Endothelial cell of umbilical vein (primary cell): ENCODE measurements around the gene EPYC. TPM values are rescaled to one million over a fixed set of nuclear protein-coding genes. Genes with fewer than 3 reads are reported as not detected.

Source experiments
- BruUV-seq: library from RNA; stranded (reverse); fragments of 400-500 nt; replicated peaks from 2 replicates; lab custom pipeline; 2021; lab: Mats Ljungman, UMichigan
- CTCF ChIA-PET: fragments of 300-600, 350-600 bp; sonication (Branson Sonifier 250); formaldehyde crosslinking; loops from one replicate; lab custom pipeline; 2021; ENCODE audit warnings: antibody characterized with exemption, inconsistent platforms; lab: Charles Lee
- POLR2A ChIA-PET: fragments of 300-600, 350-600 bp; sonication (Branson Sonifier 250); formaldehyde crosslinking; loops from one replicate; lab custom pipeline; 2021; ENCODE audit warnings: antibody characterized with exemption, inconsistent platforms; lab: Charles Lee
- DNase-seq: peaks from one replicate; pipeline ENCODE4 v3.0.0-alpha.2; 2011; ENCODE audit warnings: low read depth, low spot score
- FAIRE-seq: peaks from 2 replicates; lab custom pipeline; 2011; peaks lifted over from hg19 to GRCh38; lab: Jason Lieb, UNC
- H2AFZ ChIP-seq: 2 replicates; pipeline ENCODE4 v1.6.0; 2012; ENCODE audit warnings: low read depth, low read length, control low read depth, inconsistent platforms
- H3K27ac ChIP-seq: 2 replicates; pipeline ENCODE4 v1.5.1; 2011; ENCODE audit warnings: low read depth, mild to moderate bottlenecking, control low read depth, low read length, moderate library complexity; ENCODE audit not compliant: insufficient read depth
- H3K27me3 ChIP-seq, 2 experiments: 2 replicates each; pipeline versions ENCODE4 v1.6.0 to v1.6.1; 2011; ENCODE audit warnings: low read length in 2 of 2, mixed read lengths in 1 of 2; ENCODE audit not compliant: control insufficient read depth in 2 of 2, insufficient read depth in 2 of 2
- H3K36me3 ChIP-seq, 2 experiments: 2 replicates in 1 of 2; 3 replicates in 1 of 2; pipeline ENCODE4 v1.5.1; 2011; ENCODE audit warnings: low read length in 2 of 2, mild to moderate bottlenecking in 1 of 2, moderate library complexity in 1 of 2; ENCODE audit not compliant: control insufficient read depth in 2 of 2, insufficient read depth in 2 of 2; ENCODE audit errors: extremely low read depth in 1 of 2
- H3K4me1 ChIP-seq: 3 replicates; pipeline ENCODE4 v1.5.1; 2011; ENCODE audit warnings: mild to moderate bottlenecking, low read length; ENCODE audit not compliant: control insufficient read depth, insufficient read depth; ENCODE audit errors: extremely low read depth
- H3K4me2 ChIP-seq: 2 replicates; pipeline ENCODE4 v1.6.1; 2011; ENCODE audit warnings: low read length, control low read depth, mixed read lengths; ENCODE audit not compliant: insufficient read depth
- H3K4me3 ChIP-seq, 3 experiments: fragments of 200-600 bp in 1 of 3; sonication (generic), shearing (Covaris generic) in 1 of 3; replicated peaks in 1 of 3; 2 replicates each; pipeline ENCODE4 v1.5.1; 2011 to 2016; ENCODE audit warnings: control low read depth in 3 of 3, low read length in 3 of 3, mild to moderate bottlenecking in 2 of 3, inconsistent platforms in 1 of 3, low read depth in 1 of 3, moderate library complexity in 1 of 3; ENCODE audit not compliant: insufficient read depth in 1 of 3
- H3K79me2 ChIP-seq: 2 replicates; pipeline ENCODE4 v1.6.0; 2012; ENCODE audit warnings: low read length, inconsistent platforms; ENCODE audit not compliant: control insufficient read depth, insufficient read depth
- H3K9ac ChIP-seq: replicated peaks from 2 replicates; pipeline ENCODE3; 2011; ENCODE audit warnings: low read length, control low read depth; ENCODE audit not compliant: insufficient read depth; ENCODE audit errors: extremely low read depth
- H3K9me1 ChIP-seq: replicated peaks from 3 replicates; pipeline ENCODE4 v1.6.0; 2011; ENCODE audit warnings: mild to moderate bottlenecking, low read length; ENCODE audit not compliant: control insufficient read depth, insufficient read depth; ENCODE audit errors: extremely low read depth
- H3K9me3 ChIP-seq: replicated peaks from 2 replicates; pipeline ENCODE4 v1.5.1; 2012; ENCODE audit warnings: low read length, inconsistent platforms; ENCODE audit not compliant: control insufficient read depth, insufficient read depth
- H4K20me1 ChIP-seq: replicated peaks from 2 replicates; pipeline ENCODE3; 2011; ENCODE audit warnings: mild to moderate bottlenecking, low read length; ENCODE audit not compliant: control insufficient read depth, insufficient read depth; ENCODE audit errors: extremely low read depth
- EZH2 ChIP-seq: IDR thresholded peaks from 2 replicates; pipeline ENCODE4 v1.6.1; 2012; ENCODE audit warnings: borderline replicate concordance, low read depth, mild to moderate bottlenecking, moderate library complexity, low read length, inconsistent platforms; ENCODE audit not compliant: severe bottlenecking
- FOS ChIP-seq: IDR thresholded peaks from 2 replicates; pipeline ENCODE4 v1.6.1; 2011; ENCODE audit warnings: mild to moderate bottlenecking, low read length, moderate library complexity, borderline replicate concordance; ENCODE audit not compliant: insufficient read depth
- GATA2 ChIP-seq: IDR thresholded peaks from 2 replicates; pipeline ENCODE4 v1.7.0; 2011; ENCODE audit warnings: low read depth, mild to moderate bottlenecking, moderate library complexity, mixed read lengths, low read length; ENCODE audit not compliant: insufficient read length, insufficient read depth
- JUN ChIP-seq: IDR thresholded peaks from 2 replicates; pipeline ENCODE4 v1.6.1; 2011; ENCODE audit warnings: borderline replicate concordance, low read depth; ENCODE audit not compliant: insufficient read length, insufficient read depth
- MYC ChIP-seq: IDR thresholded peaks from one replicate; pipeline ENCODE4 v1.6.1; 2011; ENCODE audit warnings: mild to moderate bottlenecking, low read depth, low read length
- POLR2A ChIP-seq: IDR thresholded peaks from 2 replicates; pipeline ENCODE4 v1.6.1; 2012; ENCODE audit warnings: low read depth, mild to moderate bottlenecking, control low read depth, low read length
- POLR2AphosphoS5 ChIP-seq: IDR thresholded peaks from 2 replicates; pipeline ENCODE4 v1.6.1; 2012; ENCODE audit warnings: low read depth, mild to moderate bottlenecking, control low read depth, low read length, moderate library complexity; ENCODE audit not compliant: insufficient read depth
- dilution Hi-C: fragments of 300-500 bp; cut with MboI; formaldehyde crosslinking; loops from one replicate; pipeline ENCODE4 v1.15.0; 2019; ENCODE audit warnings: low sequenced_read_pairs; ENCODE audit not compliant: extremely low pct_ligation_motif_present
- intact Hi-C: fragments of 100-400 bp; cut with micrococcal nuclease; formaldehyde crosslinking; loops from one replicate; pipeline ENCODE4 v1.10.0; 2022
- polyA plus RNA-seq, 4 experiments: library from polyadenylated mRNA; depleted of rRNA in 3 of 4; stranded (reverse) in 3 of 4; unstranded in 1 of 4; fragments of >200 nt; gene quantifications; 2 replicates each; pipeline versions ENCODE4 v1.2.1 to v1.2.3, GENCODE V29; 2011 to 2012; ENCODE audit warnings: missing spikeins in 1 of 4
- total RNA-seq: library from RNA; stranded (reverse); gene quantifications from 2 replicates; pipeline ENCODE4 v1.2.3, GENCODE V29; 2021
- TF ChIP-seq, protein P1 (sequence below): IDR thresholded peaks from 2 replicates; pipeline ENCODE4 v1.6.1; 2011; ENCODE audit not compliant: insufficient read depth, insufficient read length
- TF ChIP-seq, protein P2 (sequence below), 2 donors: IDR thresholded peaks; 1 replicate in 1 of 2; 2 replicates in 1 of 2; pipeline ENCODE4 v1.5.1; 2011; ENCODE audit warnings: low read length in 2 of 2, mild to moderate bottlenecking in 2 of 2, moderate library complexity in 2 of 2, control low read depth in 1 of 2, inconsistent platforms in 1 of 2, low read depth in 1 of 2; ENCODE audit not compliant: insufficient read depth in 1 of 2; ENCODE audit errors: extremely low read depth in 1 of 2

The EPYC gene
- total and polyA plus RNA-seq, 2 donors (not counting 3 experiments of a cell fraction or from before 2014, with no cell fraction given): not detected

DNA sequence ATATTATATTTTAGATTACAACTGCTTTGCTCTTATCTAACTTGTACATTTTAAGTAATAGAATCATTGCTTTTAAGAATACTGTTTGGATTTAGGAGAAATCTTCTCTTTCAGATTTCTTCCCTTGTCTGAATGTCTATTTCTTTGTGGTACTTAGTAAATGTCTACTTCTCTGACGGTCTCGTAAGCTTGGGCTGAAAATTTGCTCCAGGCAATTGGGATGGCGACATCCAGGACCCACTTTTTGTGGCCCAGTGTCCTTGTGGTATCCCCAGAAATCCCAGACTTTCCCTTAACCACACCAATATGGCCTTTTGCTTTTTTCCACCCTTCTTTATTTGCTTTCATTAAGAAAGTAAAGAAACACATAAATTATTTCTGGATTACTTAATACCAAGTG, 25.8 kb downstream of the EPYC start:
- no peak overlapping the region for H3K4me2 ChIP-seq
- TF ChIP-seq, protein P1, sequence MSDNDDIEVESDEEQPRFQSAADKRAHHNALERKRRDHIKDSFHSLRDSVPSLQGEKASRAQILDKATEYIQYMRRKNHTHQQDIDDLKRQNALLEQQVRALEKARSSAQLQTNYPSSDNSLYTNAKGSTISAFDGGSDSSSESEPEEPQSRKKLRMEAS: no peak
- TF ChIP-seq MYC: no peak
- TF ChIP-seq, protein P2, sequence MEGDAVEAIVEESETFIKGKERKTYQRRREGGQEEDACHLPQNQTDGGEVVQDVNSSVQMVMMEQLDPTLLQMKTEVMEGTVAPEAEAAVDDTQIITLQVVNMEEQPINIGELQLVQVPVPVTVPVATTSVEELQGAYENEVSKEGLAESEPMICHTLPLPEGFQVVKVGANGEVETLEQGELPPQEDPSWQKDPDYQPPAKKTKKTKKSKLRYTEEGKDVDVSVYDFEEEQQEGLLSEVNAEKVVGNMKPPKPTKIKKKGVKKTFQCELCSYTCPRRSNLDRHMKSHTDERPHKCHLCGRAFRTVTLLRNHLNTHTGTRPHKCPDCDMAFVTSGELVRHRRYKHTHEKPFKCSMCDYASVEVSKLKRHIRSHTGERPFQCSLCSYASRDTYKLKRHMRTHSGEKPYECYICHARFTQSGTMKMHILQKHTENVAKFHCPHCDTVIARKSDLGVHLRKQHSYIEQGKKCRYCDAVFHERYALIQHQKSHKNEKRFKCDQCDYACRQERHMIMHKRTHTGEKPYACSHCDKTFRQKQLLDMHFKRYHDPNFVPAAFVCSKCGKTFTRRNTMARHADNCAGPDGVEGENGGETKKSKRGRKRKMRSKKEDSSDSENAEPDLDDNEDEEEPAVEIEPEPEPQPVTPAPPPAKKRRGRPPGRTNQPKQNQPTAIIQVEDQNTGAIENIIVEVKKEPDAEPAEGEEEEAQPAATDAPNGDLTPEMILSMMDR (IDR thresholded peaks at IDR 0.05; ENCODE audit: extremely low read depth in 1 of 2, insufficient read depth in 1 of 2, low read depth in 1 of 2, low read length in 2 of 2): no peak
- TF ChIP-seq FOS: no peak
- TF ChIP-seq GATA2: no peak
- TF ChIP-seq EZH2: no peak
- TF ChIP-seq JUN: no peak
- TF ChIP-seq POLR2AphosphoS5: no peak
- no peak for TF ChIP-seq POLR2A
- no peaks in the 10 kb centered on the region for H4K20me1 ChIP-seq
- intact Hi-C loops (no loop called here), dilution Hi-C loops (no loop called here)
- H3K36me3 ChIP-seq: no peaks in the 10 kb centered on the region
- H3K4me3 ChIP-seq: no peak overlapping the region
- CTCF ChIA-PET: interaction anchor here (0.6 to 4.6 kb wide), 21 partner anchors 7 to 402 kb away, joined by 3 to 87 read pairs (median 5); no protein-coding TSS in a partner anchor
- H3K4me1 ChIP-seq: no peaks in the 10 kb centered on the region
- H3K27ac ChIP-seq: no peak overlapping the region
- no peaks in the 10 kb centered on the region for H3K9me1 ChIP-seq
- no peak overlapping the region for H3K9ac ChIP-seq
- no peak for DNase-seq
- no peaks in the 10 kb centered on the region for H3K9me3 ChIP-seq
- H3K27me3 ChIP-seq: no peaks in the 10 kb centered on the region
- FAIRE-seq: no peak
- no peak overlapping the region for H2AFZ ChIP-seq
- no peaks in the 10 kb centered on the region for H3K79me2 ChIP-seq
- POLR2A ChIA-PET: no interaction called here
- no TSS peak for BruUV-seq
